T-helper 1 cell (primary cell): ENCODE measurements around the gene CASD1.

Experiments used
- DNase-seq, 5 donors: peaks; one replicate each; pipeline ENCODE4 v3.0.0-alpha.2; 2012 to 2020

Gene CASD1

DNA sequence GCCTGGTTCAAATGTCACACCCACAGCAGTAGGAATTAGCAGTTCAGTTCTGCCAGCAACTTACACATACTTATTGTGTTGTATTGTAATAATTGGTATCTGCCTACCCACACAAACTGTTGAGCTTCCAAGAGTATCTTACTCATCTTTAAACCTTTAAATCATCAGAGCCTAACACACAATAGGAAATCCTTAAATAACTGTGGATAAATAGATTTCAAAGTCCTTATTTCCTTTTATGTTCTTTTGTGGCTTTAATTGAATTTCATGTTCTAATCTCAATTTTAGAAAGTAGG lies 3.9 kb downstream of the CASD1 start:
- no peak for DNase-seq

DNA sequence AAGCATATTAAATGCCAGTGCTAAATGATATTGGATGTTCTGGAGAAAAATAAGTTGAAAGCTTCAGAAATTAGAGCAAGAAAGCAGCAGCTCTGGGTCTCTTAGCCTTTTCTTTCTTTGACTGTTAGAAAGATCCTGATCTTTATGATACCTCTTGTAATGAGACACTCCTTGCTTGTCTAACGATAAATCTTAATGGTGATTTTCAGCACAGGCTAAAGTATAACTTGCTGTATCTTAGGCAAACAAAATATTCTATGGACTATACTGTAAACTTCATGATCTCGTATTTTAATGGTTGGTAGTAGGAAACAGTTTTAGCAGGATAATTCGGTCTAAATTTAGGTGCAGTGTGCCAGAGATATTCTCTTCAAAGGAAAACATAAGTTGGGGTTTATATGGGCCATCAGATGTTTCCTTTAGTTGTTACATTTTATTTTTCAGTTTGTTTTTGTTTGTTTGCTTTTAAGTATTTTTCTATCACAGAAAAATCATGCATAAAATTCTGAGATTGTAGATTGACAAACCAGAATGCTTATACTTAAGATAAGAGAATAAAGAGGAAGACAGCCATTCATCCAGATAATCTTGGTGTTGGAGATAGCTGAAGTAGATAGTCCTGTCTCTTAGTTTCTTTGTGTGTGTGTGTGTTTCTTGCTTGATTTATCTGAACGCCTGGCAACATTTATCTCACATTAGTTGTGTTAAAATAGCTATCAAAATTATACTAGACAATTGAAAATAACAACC lies 4.7 kb downstream of the CASD1 start:
- no peak for DNase-seq

DNA sequence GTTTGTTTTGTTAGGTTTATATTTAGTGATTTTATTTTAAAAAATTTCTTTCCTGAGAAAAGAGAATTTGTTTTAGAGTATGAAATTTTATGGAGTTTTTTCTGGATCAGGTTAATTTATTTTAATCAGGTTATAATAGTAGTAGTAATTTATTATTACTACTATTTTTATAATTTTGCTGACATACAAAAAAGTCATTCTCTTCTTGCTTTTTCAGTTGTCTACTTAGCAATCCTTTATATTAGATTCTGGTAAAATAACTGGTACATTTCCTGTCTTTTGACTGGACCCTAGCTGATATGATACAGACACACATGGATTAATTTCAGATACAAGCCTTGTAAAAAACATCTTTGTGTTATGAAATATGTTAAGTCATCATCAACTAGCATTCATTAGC lies 5.3 kb downstream of the CASD1 start:
- no peak for DNase-seq

DNA sequence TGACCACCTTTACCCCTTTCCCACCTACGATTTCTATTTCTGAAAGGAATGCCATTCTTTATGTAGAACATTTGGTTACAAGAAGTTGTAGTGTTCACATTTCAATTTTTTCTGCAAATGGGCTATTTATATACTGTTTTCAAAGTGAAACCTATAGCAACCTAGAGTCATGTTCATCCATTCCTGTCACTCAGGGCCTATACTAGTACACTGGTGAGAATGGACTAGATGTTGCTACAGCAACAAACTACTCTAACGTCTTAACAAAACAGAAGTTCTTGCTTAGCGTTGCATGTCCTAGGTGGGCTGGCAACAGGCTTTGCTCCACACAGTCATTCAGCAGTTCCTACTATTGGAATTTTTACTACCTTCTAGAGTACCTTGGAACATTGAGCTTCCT lies 16.3 kb downstream of the CASD1 start:
- DNase-seq = no peak

DNA sequence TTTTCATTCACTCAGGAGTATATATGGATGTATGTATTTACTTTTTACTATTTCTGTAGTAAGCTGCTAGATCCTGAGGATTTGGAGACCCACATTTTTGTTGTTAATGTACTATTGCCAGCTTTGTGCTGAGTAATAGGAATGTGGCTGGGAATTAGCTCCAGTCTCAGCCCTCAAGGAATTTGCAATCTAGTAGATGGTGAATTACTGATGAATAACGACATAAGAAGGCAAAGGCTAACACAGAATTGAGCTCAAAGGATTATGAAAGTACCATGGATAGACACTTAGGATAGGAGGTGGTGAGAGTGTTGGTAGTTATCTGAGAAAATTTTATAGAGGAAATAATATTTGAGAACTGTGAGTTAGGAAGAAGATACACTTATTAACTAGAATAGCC lies 19.9 kb downstream of the CASD1 start:
- DNase-seq = no peak

DNA sequence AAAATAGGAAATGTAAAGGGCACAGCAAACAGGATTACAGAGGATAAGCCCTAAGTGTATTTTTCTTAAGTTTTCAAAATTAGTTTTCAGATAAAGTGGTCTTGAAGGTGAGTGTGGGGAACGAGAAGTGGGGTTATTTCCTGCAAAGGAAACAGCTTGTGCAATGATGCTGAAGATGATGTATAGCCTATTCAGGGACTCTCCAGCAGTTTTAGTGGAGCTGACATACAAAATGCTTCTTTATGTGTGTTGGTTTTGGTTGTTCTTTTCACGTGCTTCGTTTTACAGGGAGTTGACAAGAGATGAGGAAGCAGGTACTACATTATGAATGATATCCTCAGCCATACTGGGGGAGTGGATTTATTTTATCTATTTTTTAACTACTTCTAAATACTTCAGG lies 20.5 kb downstream of the CASD1 start:
- DNase-seq = no peak

DNA sequence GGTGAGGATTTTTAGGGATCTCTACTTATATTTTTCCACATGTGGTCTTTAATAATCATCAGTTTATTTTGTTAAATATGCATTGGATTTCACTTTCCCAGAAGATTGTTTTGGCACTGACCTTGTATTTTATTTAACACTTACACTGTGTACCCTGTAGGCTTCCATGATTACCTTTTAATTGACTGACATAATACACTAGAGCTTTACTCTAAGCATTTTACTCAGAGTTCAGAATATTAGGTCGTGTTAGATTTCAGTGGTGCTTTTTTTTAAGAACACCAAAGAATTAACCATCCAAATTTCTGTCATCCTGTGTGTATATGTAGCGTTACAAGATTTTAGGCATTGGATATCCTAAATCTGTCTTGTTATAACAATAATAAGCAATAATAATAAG lies 23.1 kb downstream of the CASD1 start:
- DNase-seq = no peak

DNA sequence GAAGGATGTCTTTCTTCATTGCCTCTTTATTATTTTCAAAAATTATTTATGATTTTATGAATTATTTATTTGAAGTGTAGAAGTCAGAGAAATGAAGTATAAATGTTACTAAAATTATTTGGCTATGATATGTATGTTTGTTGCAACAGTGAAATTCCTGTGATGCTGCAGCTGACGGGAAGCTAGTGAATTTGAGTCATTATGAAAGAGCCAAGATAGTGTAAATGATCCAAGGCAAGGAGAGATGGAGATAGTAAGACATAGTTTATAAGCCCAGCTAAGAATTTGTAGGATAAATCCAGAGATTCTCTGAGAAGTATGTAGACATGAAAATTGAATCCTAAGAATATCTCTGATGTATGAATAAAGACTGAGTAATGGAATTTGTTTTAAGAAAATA lies 30.8 kb downstream of the CASD1 start:
- no peak for DNase-seq

DNA sequence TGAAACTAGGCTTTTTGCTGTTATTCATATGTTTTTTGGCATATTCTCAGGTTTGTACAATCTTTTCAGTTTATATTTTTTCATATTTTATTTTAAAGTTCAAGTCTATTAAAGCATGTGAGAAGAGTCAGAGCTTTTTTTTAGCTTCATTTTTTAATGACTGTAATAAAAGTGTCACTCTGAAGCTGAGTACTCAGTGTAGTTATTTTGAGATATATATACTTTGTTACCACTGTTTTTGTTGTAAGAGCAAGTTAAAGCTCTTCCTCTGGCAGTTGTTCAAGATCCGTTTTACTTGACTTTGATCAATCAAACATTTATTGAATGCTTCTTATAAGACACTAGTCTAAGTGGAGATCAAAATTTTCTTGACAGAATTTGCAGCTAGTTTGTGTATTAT lies 37.5 kb downstream of the CASD1 start:
- DNase-seq = no peak

DNA sequence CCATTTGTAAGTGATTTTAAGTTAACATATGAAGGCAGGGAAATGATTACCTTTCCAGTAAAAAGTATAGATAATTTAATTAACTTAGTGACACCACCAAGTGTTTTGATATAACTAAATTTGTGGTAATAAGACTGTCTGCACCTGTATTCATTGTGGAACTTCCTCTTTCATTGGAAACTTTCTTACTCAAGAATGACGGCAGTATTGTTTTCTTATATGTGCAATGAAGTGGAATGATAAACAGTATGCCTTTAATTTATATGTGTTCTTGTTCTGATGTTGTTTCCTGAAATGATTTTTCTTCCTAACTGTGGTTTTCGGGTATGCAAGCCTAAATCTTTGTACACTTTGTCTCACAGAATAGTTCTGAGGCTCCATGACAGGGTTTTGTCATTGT lies 46.4 kb downstream of the CASD1 start:
- no peak for DNase-seq

DNA sequence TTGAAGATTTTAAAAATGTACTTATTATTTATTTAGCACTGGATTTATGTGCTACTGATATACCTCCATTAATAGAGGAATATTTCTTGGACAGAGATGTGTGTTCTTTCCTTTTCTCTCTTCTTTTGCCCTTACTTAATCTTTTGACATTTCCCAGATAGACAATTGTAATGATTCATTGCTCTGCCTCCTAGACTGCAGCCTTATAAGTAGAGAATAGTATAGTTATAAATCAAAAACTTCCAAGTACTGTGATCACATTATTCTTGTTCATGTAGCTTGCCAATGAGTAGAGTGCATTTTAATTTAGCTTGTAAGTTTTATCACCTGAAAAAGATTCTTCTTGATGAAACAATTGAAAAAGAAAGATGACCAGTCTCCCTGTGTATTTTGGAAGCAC lies 47.6 kb downstream of the CASD1 start:
- DNase-seq = no peak

DNA sequence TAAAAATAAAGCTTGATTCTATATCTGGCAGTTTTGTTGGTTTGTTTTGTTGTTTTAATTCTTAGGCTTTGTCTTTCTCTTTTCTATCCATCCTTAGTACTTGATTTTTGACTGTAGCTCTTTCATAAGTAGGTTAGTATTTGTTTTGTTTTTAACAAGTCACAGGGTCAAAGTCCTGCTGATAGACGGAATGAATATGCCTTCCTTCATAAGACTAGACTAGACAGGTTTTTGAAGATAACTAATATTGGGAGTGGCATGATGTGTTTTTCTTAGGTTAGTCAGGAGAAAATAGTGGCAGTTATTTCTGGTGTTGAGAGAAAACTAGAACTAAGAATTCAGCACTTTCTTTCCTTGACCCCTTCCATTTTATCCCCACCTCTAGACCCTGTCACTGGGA lies 50.4 kb downstream of the CASD1 start:
- DNase-seq = no peak

DNA sequence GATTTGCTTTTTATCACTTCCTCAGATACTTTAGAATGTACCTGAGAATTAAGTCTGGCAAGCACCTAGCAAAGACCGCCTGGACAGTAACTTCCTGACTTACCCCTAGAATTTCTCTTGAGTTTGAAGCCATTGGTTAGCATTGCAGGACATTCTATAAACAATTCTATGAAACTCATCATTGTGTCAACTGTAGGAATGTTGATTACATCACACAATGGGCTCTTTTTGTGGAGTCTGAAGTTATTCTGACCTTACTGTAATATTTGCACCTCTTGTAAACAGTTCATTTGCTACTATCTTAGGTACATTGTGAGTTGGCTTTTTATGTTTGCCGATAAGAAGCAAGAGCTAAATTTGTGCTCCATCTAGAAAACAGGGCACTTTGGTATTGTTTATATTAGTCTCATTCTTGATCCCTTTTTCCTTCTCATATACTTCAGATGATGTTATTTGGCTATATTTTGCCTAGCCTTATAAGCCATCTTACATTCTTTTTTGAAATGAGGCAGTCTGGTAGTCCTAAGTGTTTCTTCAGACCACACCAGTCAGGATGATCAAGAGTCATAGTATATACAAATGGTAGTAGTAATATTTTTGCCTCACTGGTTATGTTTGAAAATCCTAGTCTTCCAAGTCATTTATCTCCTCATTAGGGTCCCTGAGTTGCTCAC lies 52.4 kb downstream of the CASD1 start:
- no peak for DNase-seq

DNA sequence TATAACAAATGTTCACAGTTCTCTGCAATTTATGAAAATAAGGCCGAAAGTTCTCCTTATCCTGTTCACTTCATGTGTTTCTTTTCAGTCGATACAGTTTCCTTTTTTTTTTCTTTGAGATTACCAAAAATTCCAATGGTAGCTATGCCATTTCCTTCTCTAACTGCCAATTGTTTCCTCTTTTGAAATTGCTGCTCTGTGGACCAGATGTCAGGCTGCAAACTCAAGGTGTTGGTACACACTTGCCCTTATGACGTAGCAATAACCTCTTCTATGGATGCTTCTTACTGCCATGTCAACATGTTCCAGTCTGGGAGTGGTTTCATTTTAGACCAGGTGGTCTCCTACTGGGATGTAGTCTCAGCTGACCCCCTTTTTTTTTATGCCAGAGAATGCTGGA lies 52.9 kb downstream of the CASD1 start:
- no peak for DNase-seq

DNA sequence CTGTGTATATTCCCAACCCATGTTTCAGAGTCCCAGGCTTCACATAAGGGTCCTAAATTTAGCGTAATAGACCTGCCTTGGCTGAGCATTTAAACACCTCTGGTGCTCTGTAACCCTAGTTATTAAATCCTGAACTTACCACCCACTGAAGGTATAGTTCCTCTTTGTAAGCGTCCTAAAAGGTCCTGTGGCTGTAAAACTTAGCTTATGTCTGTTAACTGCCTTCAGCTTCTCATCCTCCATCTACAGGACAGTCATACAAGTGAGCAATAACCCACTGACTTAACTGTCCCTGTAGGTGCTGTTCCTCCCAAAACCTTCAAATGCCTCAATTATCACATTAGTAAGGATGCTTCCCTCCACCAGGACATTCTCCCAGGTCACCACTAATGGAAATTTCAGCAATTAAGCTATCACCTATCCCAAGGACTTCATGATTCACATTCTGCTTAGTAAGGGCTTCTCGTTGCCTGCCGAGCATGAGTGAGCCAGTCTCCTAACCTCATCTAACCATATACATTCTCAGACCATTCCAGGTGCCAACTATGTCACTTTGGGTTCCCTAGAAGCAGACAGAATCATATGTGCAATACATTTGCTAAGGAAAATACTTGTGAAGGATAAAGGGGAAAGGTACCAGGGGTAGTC lies 55.8 kb downstream of the CASD1 start:
- no peak for DNase-seq

DNA sequence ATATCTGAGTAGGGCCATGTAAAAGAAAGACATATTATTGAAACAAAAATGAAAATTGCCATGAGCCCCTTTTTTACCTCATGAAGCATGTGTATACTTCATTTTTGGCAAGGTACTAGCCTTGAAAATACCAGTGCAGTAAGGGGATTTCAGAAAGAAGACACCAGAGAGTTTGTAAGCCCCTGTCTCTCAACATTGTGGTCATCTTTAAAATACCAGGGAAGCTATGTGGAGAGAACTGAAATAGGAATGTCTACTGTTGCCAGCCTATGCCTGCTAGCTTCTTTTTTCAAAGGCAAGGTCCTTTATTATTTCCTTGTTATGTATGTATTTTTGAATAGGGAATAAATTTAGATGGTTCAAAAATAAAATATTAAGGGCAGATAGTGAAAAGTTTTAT lies 57.8 kb downstream of the CASD1 start:
- DNase-seq = no peak

DNA sequence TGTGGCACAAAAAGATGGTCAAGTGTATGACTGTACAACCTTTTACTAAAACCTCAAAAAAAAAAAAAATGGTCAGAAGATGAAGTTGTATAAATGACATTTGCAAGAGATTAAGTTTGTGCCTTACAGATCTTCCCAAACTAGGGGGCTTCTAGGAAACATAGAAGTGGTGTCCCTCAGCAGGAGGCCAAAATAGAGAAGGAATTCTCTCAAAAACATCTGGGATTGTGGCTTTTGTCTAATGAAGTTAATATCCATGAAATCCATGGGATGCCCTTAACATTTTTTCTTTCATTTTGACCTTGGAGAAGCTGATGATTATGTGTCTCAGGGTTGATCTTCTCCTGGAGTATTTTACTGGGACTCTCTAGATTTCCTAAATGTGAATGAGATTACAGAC lies 62.2 kb downstream of the CASD1 start:
- no peak for DNase-seq

DNA sequence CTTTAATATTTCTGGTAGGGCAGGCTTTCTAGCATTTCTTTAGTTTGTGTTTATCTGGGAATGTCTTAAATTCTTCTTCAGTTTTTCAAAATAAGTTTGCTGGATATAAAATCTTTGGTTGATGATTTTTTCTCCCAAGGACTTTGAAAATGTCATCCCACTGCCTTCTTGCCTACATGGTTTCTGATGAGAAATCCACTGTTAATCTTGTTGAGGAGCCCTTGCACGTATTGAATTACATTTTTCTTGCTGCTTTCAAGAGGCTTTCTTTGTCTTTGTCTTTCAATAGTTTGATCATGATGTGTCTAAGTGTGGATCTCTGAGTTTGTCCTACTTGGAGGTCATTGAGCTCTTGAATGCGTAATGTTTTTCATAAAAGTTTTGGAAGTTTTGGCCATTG lies 66.0 kb downstream of the CASD1 start:
- DNase-seq = no peak

DNA sequence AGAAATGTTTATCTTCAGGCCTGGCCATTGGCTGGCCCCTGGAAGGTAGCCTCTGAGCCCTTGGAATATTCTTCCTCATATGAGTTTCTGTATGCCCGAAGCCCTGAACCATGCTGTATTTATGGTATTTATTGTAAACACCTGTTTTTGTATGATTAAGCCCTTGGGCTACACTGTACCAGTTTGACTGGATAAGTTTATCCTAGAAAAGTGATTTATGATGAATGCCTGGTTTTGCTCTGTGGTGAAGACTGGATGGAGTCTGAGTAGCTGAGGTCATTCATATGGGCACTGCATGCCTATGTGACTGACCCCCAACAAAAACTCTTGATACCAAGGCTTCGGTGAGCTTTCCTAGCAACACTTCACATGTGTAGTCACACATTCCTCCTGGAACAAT lies 66.7 kb downstream of the CASD1 start:
- DNase-seq = no peak

DNA sequence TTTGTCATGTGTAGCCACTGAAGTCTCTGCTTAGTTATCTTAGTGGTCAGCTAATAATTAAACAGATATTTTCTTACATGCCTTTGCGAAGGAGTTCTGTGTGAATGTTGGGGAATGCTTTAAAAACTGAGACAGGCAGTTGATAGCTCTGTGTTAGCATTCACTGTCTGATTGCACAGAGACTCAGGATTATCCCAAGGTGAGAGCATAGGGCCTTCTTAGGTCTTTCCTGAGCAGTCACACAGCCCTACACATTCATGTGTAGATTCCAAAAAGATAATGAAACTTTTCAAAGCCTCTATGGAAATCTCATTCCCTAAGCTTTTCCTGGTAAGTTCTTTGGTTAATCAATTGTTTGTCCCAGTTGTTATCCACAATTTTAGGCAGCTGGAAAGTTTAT lies 67.7 kb downstream of the CASD1 start:
- no peak for DNase-seq

DNA sequence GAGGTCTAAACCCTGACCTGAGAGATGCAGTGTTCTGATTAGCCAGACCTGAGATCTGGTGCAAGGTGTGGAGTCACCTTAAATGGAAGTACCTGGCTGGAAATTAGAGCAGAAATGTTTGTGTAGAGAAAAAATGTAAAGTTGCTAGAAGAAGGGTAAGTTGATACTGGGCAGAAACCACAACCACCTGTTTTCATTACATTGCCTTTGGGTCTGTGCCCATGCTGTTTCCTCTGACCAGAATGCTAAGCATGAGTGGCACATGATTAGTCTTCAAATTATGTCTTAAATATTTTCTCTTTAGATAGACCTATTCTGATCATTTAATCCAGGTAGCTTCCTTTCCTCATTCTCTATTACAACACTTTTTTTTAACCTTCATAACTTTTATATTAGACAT lies 69.0 kb downstream of the CASD1 start:
- DNase-seq = no peak

DNA sequence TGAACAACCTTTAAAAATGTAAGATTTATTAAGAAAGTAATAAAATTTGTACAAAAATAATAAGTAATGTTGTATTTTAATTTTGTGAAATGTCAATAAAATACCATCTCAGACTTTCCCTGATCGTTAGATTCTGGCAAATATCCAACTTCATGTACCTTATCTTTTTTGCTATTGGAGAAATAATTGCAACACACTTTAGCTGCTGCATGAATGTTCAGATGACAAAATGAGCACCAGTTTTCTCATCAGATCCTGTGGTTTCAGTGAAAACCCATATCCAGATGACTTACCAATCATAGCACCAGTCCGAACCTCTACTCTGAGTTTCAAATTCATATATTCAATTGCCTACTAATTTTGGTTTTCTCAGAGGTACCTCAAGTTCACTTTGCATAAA lies 69.9 kb downstream of the CASD1 start:
- DNase-seq = no peak

DNA sequence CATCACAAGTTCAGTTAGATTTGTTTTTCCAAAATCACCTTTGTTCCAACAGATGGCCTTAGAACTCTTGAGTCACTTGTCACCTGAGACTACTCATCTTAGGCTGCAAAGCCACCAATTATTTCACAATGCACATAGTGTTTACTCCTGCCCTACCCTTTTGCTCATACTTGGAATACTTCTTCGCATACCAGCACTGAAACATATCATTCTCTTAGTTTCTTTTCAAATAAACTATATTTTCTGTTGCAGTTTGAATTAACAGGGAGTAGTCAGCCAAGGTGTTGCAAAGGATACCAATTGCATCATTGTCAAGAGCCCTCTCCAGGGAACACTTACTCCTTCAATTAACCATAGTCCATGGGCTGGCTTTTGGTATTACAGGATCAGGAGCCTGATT lies 71.0 kb downstream of the CASD1 start:
- DNase-seq = no peak

DNA sequence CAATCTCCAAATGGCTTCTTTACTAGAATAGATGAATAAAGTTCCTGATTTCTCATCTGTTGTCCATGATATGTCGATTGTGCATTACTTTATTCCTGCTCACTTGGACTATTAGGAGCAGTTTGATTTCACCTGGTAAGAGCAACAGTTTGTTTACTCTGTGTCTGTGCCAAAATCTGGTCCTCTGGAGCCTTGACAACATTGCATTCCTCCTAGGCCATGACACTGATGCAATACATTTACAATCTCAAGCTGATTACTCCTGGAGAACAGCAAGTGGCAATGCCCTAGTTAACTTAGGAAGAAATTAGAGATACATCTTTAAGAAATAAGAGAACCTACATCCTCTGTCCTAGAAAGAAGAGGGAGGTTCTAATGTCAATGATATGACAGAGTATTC lies 74.5 kb downstream of the CASD1 start:
- no peak for DNase-seq

DNA sequence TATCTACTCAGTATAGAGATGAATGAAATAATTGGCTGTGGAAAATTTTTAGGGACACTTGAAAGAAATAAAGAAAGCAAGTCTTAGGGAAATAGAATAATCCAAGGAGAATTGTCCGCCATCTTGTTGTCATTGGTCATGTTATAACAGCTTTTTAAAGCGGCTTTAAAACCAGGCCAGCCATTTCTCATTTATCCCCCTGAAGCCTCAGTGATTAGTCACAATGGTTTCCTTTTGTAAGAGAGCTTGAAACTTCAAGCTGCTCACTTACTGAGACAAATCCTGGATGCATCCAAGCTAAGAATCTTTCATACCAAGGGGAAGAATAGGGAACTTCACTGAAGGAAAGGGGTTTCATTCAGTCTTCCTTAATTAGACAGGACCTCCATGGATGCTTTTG lies 78.5 kb downstream of the CASD1 start:
- DNase-seq = no peak
